Activated gamma-delta T cell treated with Interleukin-2 at 50 U/mL for 16 hours (primary cell): ENCODE data around the gene SFPQ.

Experiments used
- DNase-seq: peaks from one replicate; pipeline ENCODE4 v3.0.0-alpha.2; 2020

Gene SFPQ

GRCh38 chr1:35136780-35137179 lies 56.2 kb downstream of the SFPQ start:
- DNase-seq = no peak
